ENCODE measurements around the gene CDC16. TPM values are rescaled to one million over a fixed set of nuclear protein-coding genes. Genes with fewer than 3 reads are reported as not detected.

The CDC16 gene
- total and polyA plus RNA-seq, 9 of the 15 experiments (the other 6 are each of a cell fraction or from before 2014, with no cell fraction given), result 23.2 to 102 (median 51.6) TPM

- no peak for FAIRE-seq
- intact Hi-C loops (cut with micrococcal nuclease) (no loop called here), in situ Hi-C loops (cut with MboI) (no loop called here)
- BruUV-seq (replicated peaks), result no TSS peak
- ChIA-PET POLR2A (interaction anchor here (0.6 to 1.2 kb wide), 3 partner anchors 25 to 63 kb away, joined by 3 to 5 read pairs (median 4); partner anchors contain the start of gene UPF3A), CTCF (ENCODE audit: low intra/inter-chr PET ratio) (no interaction called here)
- peaks cover 20% of the 10 kb centered on the region for H3K79me2 ChIP-seq (ENCODE audit: control insufficient read depth, insufficient read depth, low read length)
- H3K9me3 ChIP-seq (replicated peaks; ENCODE audit: control insufficient read depth, insufficient read depth, low read depth, low read length), result no peaks in the 10 kb centered on the region
- 77% methylated on average over 5 of the region's 6 CpGs for WGBS (ENCODE audit: insufficient coverage, low coverage, missing lambda C conversion rate)
- H3K4me1 ChIP-seq (replicated peaks in 1 of 2; ENCODE audit: control insufficient read depth in 2 of 2, insufficient read depth in 2 of 2, low read length in 2 of 2), result peaks cover 0 to 7% of the 10 kb centered on the region in 2 experiments; a peak in 3 of 5 replicates
- H2AFZ ChIP-seq (ENCODE audit: low read depth, low read length), result no peak overlapping the region
- ATAC-seq, result no peak
- peak overlapping the region in 1 of 2 experiments; percentile 79; a peak in 2 of 4 replicates for H3K9ac ChIP-seq (ENCODE audit: insufficient read depth in 1 of 2, low read depth in 2 of 2, low read length in 2 of 2)
- no peak overlapping the region for H3K27ac ChIP-seq (ENCODE audit: extremely low read depth, low read depth, low read length)
- H3K27me3 ChIP-seq (ENCODE audit: control insufficient read depth in 2 of 2, insufficient read depth in 2 of 2, low read length in 2 of 2), result no peaks in the 10 kb centered on the region
- H4K20me1 ChIP-seq (replicated peaks; ENCODE audit: control insufficient read depth, insufficient read depth, low read length), result no peaks in the 10 kb centered on the region
- DNase-seq (ENCODE audit: extremely low read depth in 1 of 4, low spot score in 3 of 4), result no peak
- no peaks in the 10 kb centered on the region for H3K9me1 ChIP-seq (ENCODE audit: control insufficient read depth, insufficient read depth, low read length)
- no peak overlapping the region for H3K4me2 ChIP-seq (ENCODE audit: insufficient read depth, low read length)
- H3K36me3 ChIP-seq (ENCODE audit: control insufficient read depth, insufficient read depth, low read length), result peaks cover 10% of the 10 kb centered on the region; the same call in 1 of the 3 replicates
- no peak overlapping the region for H3K4me3 ChIP-seq
- TF ChIP-seq GATAD2B (IDR thresholded peaks at IDR 0.05; ENCODE audit: borderline replicate concordance) (no peak), HNRNPUL1 (IDR thresholded peaks at IDR 0.05; ENCODE audit: low read length) (no peak), TAF1 (IDR thresholded peaks at IDR 0.05; ENCODE audit: control insufficient read depth, extremely low read depth, insufficient read depth, low read length, severe bottlenecking) (no peak), FOS (IDR thresholded peaks at IDR 0.05; ENCODE audit: extremely low read depth, insufficient read length) (no peak), MTA2 (IDR thresholded peaks at IDR 0.05; ENCODE audit: low read depth) (no peak), NFIX (CRISPR knock-in tag; IDR thresholded peaks at IDR 0.05; ENCODE audit: low read depth) (no peak), RBM22 (IDR thresholded peaks at IDR 0.05; ENCODE audit: low read depth, low read length, poor library complexity, severe bottlenecking) (no peak)
- TF ChIP-seq, protein P1, sequence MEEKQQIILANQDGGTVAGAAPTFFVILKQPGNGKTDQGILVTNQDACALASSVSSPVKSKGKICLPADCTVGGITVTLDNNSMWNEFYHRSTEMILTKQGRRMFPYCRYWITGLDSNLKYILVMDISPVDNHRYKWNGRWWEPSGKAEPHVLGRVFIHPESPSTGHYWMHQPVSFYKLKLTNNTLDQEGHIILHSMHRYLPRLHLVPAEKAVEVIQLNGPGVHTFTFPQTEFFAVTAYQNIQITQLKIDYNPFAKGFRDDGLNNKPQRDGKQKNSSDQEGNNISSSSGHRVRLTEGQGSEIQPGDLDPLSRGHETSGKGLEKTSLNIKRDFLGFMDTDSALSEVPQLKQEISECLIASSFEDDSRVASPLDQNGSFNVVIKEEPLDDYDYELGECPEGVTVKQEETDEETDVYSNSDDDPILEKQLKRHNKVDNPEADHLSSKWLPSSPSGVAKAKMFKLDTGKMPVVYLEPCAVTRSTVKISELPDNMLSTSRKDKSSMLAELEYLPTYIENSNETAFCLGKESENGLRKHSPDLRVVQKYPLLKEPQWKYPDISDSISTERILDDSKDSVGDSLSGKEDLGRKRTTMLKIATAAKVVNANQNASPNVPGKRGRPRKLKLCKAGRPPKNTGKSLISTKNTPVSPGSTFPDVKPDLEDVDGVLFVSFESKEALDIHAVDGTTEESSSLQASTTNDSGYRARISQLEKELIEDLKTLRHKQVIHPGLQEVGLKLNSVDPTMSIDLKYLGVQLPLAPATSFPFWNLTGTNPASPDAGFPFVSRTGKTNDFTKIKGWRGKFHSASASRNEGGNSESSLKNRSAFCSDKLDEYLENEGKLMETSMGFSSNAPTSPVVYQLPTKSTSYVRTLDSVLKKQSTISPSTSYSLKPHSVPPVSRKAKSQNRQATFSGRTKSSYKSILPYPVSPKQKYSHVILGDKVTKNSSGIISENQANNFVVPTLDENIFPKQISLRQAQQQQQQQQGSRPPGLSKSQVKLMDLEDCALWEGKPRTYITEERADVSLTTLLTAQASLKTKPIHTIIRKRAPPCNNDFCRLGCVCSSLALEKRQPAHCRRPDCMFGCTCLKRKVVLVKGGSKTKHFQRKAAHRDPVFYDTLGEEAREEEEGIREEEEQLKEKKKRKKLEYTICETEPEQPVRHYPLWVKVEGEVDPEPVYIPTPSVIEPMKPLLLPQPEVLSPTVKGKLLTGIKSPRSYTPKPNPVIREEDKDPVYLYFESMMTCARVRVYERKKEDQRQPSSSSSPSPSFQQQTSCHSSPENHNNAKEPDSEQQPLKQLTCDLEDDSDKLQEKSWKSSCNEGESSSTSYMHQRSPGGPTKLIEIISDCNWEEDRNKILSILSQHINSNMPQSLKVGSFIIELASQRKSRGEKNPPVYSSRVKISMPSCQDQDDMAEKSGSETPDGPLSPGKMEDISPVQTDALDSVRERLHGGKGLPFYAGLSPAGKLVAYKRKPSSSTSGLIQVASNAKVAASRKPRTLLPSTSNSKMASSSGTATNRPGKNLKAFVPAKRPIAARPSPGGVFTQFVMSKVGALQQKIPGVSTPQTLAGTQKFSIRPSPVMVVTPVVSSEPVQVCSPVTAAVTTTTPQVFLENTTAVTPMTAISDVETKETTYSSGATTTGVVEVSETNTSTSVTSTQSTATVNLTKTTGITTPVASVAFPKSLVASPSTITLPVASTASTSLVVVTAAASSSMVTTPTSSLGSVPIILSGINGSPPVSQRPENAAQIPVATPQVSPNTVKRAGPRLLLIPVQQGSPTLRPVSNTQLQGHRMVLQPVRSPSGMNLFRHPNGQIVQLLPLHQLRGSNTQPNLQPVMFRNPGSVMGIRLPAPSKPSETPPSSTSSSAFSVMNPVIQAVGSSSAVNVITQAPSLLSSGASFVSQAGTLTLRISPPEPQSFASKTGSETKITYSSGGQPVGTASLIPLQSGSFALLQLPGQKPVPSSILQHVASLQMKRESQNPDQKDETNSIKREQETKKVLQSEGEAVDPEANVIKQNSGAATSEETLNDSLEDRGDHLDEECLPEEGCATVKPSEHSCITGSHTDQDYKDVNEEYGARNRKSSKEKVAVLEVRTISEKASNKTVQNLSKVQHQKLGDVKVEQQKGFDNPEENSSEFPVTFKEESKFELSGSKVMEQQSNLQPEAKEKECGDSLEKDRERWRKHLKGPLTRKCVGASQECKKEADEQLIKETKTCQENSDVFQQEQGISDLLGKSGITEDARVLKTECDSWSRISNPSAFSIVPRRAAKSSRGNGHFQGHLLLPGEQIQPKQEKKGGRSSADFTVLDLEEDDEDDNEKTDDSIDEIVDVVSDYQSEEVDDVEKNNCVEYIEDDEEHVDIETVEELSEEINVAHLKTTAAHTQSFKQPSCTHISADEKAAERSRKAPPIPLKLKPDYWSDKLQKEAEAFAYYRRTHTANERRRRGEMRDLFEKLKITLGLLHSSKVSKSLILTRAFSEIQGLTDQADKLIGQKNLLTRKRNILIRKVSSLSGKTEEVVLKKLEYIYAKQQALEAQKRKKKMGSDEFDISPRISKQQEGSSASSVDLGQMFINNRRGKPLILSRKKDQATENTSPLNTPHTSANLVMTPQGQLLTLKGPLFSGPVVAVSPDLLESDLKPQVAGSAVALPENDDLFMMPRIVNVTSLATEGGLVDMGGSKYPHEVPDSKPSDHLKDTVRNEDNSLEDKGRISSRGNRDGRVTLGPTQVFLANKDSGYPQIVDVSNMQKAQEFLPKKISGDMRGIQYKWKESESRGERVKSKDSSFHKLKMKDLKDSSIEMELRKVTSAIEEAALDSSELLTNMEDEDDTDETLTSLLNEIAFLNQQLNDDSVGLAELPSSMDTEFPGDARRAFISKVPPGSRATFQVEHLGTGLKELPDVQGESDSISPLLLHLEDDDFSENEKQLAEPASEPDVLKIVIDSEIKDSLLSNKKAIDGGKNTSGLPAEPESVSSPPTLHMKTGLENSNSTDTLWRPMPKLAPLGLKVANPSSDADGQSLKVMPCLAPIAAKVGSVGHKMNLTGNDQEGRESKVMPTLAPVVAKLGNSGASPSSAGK (IDR thresholded peaks at IDR 0.05), result no peak
- TF ChIP-seq, protein P2, sequence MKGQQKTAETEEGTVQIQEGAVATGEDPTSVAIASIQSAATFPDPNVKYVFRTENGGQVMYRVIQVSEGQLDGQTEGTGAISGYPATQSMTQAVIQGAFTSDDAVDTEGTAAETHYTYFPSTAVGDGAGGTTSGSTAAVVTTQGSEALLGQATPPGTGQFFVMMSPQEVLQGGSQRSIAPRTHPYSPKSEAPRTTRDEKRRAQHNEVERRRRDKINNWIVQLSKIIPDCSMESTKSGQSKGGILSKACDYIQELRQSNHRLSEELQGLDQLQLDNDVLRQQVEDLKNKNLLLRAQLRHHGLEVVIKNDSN (CRISPR knock-in tag; IDR thresholded peaks at IDR 0.05), result no peak
These were observed 75.2 kb downstream of the CDC16 start for GRCh38 chr13:114309806-114310410.
